Endothelial cell of umbilical vein (primary cell): ENCODE data around the gene RBMX2. TPM values are rescaled to one million over a fixed set of nuclear protein-coding genes. Genes with fewer than 3 reads are reported as not detected.

Experiments used
- BruUV-seq: library from RNA; stranded (reverse); fragments of 400-500 nt; replicated peaks from 2 replicates; lab custom pipeline; 2021; lab: Mats Ljungman, UMichigan
- CTCF ChIA-PET: fragments of 300-600, 350-600 bp; sonication (Branson Sonifier 250); formaldehyde crosslinking; loops from one replicate; lab custom pipeline; 2021; ENCODE audit warnings: antibody characterized with exemption, inconsistent platforms; lab: Charles Lee
- POLR2A ChIA-PET: fragments of 300-600, 350-600 bp; sonication (Branson Sonifier 250); formaldehyde crosslinking; loops from one replicate; lab custom pipeline; 2021; ENCODE audit warnings: antibody characterized with exemption, inconsistent platforms; lab: Charles Lee
- DNase-seq: peaks from one replicate; pipeline ENCODE4 v3.0.0-alpha.2; 2011; ENCODE audit warnings: low read depth, low spot score
- FAIRE-seq: peaks from 2 replicates; lab custom pipeline; 2011; peaks lifted over from hg19 to GRCh38; lab: Jason Lieb, UNC
- H2AFZ ChIP-seq: 2 replicates; pipeline ENCODE4 v1.6.0; 2012; ENCODE audit warnings: low read depth, low read length, control low read depth, inconsistent platforms
- H3K27ac ChIP-seq: 2 replicates; pipeline ENCODE4 v1.5.1; 2011; ENCODE audit warnings: low read depth, mild to moderate bottlenecking, control low read depth, low read length, moderate library complexity; ENCODE audit not compliant: insufficient read depth
- H3K27me3 ChIP-seq, 2 experiments: 2 replicates each; pipeline versions ENCODE4 v1.6.0 to v1.6.1; 2011; ENCODE audit warnings: low read length in 2 of 2, mixed read lengths in 1 of 2; ENCODE audit not compliant: control insufficient read depth in 2 of 2, insufficient read depth in 2 of 2
- H3K36me3 ChIP-seq, 2 experiments: 2 replicates in 1 of 2; 3 replicates in 1 of 2; pipeline ENCODE4 v1.5.1; 2011; ENCODE audit warnings: low read length in 2 of 2, mild to moderate bottlenecking in 1 of 2, moderate library complexity in 1 of 2; ENCODE audit not compliant: control insufficient read depth in 2 of 2, insufficient read depth in 2 of 2; ENCODE audit errors: extremely low read depth in 1 of 2
- H3K4me1 ChIP-seq: 3 replicates; pipeline ENCODE4 v1.5.1; 2011; ENCODE audit warnings: mild to moderate bottlenecking, low read length; ENCODE audit not compliant: control insufficient read depth, insufficient read depth; ENCODE audit errors: extremely low read depth
- H3K4me2 ChIP-seq: 2 replicates; pipeline ENCODE4 v1.6.1; 2011; ENCODE audit warnings: low read length, control low read depth, mixed read lengths; ENCODE audit not compliant: insufficient read depth
- H3K4me3 ChIP-seq, 3 experiments: fragments of 200-600 bp in 1 of 3; sonication (generic), shearing (Covaris generic) in 1 of 3; replicated peaks in 1 of 3; 2 replicates each; pipeline ENCODE4 v1.5.1; 2011 to 2016; ENCODE audit warnings: control low read depth in 3 of 3, low read length in 3 of 3, mild to moderate bottlenecking in 2 of 3, inconsistent platforms in 1 of 3, low read depth in 1 of 3, moderate library complexity in 1 of 3; ENCODE audit not compliant: insufficient read depth in 1 of 3
- H3K79me2 ChIP-seq: 2 replicates; pipeline ENCODE4 v1.6.0; 2012; ENCODE audit warnings: low read length, inconsistent platforms; ENCODE audit not compliant: control insufficient read depth, insufficient read depth
- H3K9ac ChIP-seq: replicated peaks from 2 replicates; pipeline ENCODE3; 2011; ENCODE audit warnings: low read length, control low read depth; ENCODE audit not compliant: insufficient read depth; ENCODE audit errors: extremely low read depth
- H3K9me1 ChIP-seq: replicated peaks from 3 replicates; pipeline ENCODE4 v1.6.0; 2011; ENCODE audit warnings: mild to moderate bottlenecking, low read length; ENCODE audit not compliant: control insufficient read depth, insufficient read depth; ENCODE audit errors: extremely low read depth
- H3K9me3 ChIP-seq: replicated peaks from 2 replicates; pipeline ENCODE4 v1.5.1; 2012; ENCODE audit warnings: low read length, inconsistent platforms; ENCODE audit not compliant: control insufficient read depth, insufficient read depth
- H4K20me1 ChIP-seq: replicated peaks from 2 replicates; pipeline ENCODE3; 2011; ENCODE audit warnings: mild to moderate bottlenecking, low read length; ENCODE audit not compliant: control insufficient read depth, insufficient read depth; ENCODE audit errors: extremely low read depth
- EZH2 ChIP-seq: IDR thresholded peaks from 2 replicates; pipeline ENCODE4 v1.6.1; 2012; ENCODE audit warnings: borderline replicate concordance, low read depth, mild to moderate bottlenecking, moderate library complexity, low read length, inconsistent platforms; ENCODE audit not compliant: severe bottlenecking
- GATA2 ChIP-seq: IDR thresholded peaks from 2 replicates; pipeline ENCODE4 v1.7.0; 2011; ENCODE audit warnings: low read depth, mild to moderate bottlenecking, moderate library complexity, mixed read lengths, low read length; ENCODE audit not compliant: insufficient read length, insufficient read depth
- JUN ChIP-seq: IDR thresholded peaks from 2 replicates; pipeline ENCODE4 v1.6.1; 2011; ENCODE audit warnings: borderline replicate concordance, low read depth; ENCODE audit not compliant: insufficient read length, insufficient read depth
- MYC ChIP-seq: IDR thresholded peaks from one replicate; pipeline ENCODE4 v1.6.1; 2011; ENCODE audit warnings: mild to moderate bottlenecking, low read depth, low read length
- POLR2A ChIP-seq: IDR thresholded peaks from 2 replicates; pipeline ENCODE4 v1.6.1; 2012; ENCODE audit warnings: low read depth, mild to moderate bottlenecking, control low read depth, low read length
- POLR2AphosphoS5 ChIP-seq: IDR thresholded peaks from 2 replicates; pipeline ENCODE4 v1.6.1; 2012; ENCODE audit warnings: low read depth, mild to moderate bottlenecking, control low read depth, low read length, moderate library complexity; ENCODE audit not compliant: insufficient read depth
- dilution Hi-C: fragments of 300-500 bp; cut with MboI; formaldehyde crosslinking; loops from one replicate; pipeline ENCODE4 v1.15.0; 2019; ENCODE audit warnings: low sequenced_read_pairs; ENCODE audit not compliant: extremely low pct_ligation_motif_present
- intact Hi-C: fragments of 100-400 bp; cut with micrococcal nuclease; formaldehyde crosslinking; loops from one replicate; pipeline ENCODE4 v1.10.0; 2022
- polyA plus RNA-seq, 4 experiments: library from polyadenylated mRNA; depleted of rRNA in 3 of 4; stranded (reverse) in 3 of 4; unstranded in 1 of 4; fragments of >200 nt; gene quantifications; 2 replicates each; pipeline versions ENCODE4 v1.2.1 to v1.2.3, GENCODE V29; 2011 to 2012; ENCODE audit warnings: missing spikeins in 1 of 4
- total RNA-seq: library from RNA; stranded (reverse); gene quantifications from 2 replicates; pipeline ENCODE4 v1.2.3, GENCODE V29; 2021
- TF ChIP-seq, protein P1 (sequence below), 2 donors: IDR thresholded peaks; 1 replicate in 1 of 2; 2 replicates in 1 of 2; pipeline ENCODE4 v1.5.1; 2011; ENCODE audit warnings: low read length in 2 of 2, mild to moderate bottlenecking in 2 of 2, moderate library complexity in 2 of 2, control low read depth in 1 of 2, inconsistent platforms in 1 of 2, low read depth in 1 of 2; ENCODE audit not compliant: insufficient read depth in 1 of 2; ENCODE audit errors: extremely low read depth in 1 of 2

The RBMX2 gene
- total and polyA plus RNA-seq, 2 donors (not counting 3 experiments of a cell fraction or from before 2014, with no cell fraction given): 10.6 to 21.1 TPM

DNA sequence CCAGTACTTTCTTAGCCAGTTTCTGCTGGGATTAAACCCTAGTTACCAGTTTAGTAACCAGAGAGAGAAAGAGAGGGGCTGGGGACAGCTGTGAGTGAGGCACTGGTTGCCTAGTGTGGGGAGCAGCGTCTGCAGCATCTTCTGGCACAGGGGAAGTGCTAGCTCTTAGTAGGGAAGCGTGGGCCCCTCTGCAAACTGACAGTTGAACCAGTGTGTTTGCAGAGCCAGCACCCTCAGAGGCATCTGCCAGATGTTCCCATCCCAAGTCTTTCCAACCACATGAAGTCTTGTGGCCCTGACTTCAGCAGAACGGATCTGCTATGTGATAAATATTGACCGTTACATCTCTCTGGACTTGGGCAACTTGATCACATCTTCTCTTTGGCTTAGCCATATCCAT, 15.0 kb downstream of the RBMX2 start:
- Histone ChIP-seq H3K9me3 (no peaks in the 10 kb centered on the region), H3K9ac (no peak overlapping the region), H3K27ac (no peak overlapping the region), H3K27me3 (no peaks in the 10 kb centered on the region), H3K79me2 (no peaks in the 10 kb centered on the region), H4K20me1 (no peaks in the 10 kb centered on the region), H3K36me3 (no peaks in the 10 kb centered on the region), H3K4me2 (no peak overlapping the region), H3K4me3 (no peak overlapping the region), H2AFZ (no peak overlapping the region), H3K4me1 (no peaks in the 10 kb centered on the region), H3K9me1 (no peaks in the 10 kb centered on the region)
- no TSS peak for BruUV-seq
- TF ChIP-seq POLR2AphosphoS5: no peak
- no peak for TF ChIP-seq JUN
- no peak for TF ChIP-seq MYC
- no peak for TF ChIP-seq POLR2A
- ChIA-PET POLR2A (no interaction called here), CTCF (no interaction called here)
- no peak for DNase-seq
- intact Hi-C loops (no loop called here), dilution Hi-C loops (no loop called here)
- FAIRE-seq: no peak

DNA sequence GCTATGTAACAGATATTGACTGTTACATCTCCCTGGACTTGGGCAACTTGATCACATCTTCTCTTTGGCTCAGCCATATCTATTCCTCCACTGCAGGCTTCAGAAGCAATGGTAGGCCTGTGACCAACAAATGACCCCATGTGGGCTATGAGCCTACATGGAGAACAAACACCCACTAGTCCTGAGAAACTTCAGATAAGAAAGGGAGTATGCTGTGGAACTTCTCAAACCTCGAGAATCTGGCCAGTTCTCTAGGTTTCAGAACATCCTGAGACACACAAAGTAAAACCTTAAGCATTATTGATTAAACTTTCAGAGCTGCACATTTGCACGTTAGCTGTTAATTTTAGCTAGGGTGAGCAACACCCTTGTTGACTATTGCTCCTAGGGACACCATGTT, 16.3 kb downstream of the RBMX2 start:
- H3K9me3 ChIP-seq: no peaks in the 10 kb centered on the region
- intact Hi-C loops: no loop called here
- H3K27me3 ChIP-seq: no peaks in the 10 kb centered on the region
- no peak overlapping the region for H3K27ac ChIP-seq
- H3K4me1 ChIP-seq: no peaks in the 10 kb centered on the region
- no TSS peak for BruUV-seq
- no peaks in the 10 kb centered on the region for H3K9me1 ChIP-seq
- no peak overlapping the region for H2AFZ ChIP-seq
- ChIA-PET CTCF (no interaction called here), POLR2A (no interaction called here)
- TF ChIP-seq JUN: no peak
- no peak for TF ChIP-seq MYC
- TF ChIP-seq EZH2: no peak
- TF ChIP-seq, protein P1, sequence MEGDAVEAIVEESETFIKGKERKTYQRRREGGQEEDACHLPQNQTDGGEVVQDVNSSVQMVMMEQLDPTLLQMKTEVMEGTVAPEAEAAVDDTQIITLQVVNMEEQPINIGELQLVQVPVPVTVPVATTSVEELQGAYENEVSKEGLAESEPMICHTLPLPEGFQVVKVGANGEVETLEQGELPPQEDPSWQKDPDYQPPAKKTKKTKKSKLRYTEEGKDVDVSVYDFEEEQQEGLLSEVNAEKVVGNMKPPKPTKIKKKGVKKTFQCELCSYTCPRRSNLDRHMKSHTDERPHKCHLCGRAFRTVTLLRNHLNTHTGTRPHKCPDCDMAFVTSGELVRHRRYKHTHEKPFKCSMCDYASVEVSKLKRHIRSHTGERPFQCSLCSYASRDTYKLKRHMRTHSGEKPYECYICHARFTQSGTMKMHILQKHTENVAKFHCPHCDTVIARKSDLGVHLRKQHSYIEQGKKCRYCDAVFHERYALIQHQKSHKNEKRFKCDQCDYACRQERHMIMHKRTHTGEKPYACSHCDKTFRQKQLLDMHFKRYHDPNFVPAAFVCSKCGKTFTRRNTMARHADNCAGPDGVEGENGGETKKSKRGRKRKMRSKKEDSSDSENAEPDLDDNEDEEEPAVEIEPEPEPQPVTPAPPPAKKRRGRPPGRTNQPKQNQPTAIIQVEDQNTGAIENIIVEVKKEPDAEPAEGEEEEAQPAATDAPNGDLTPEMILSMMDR (IDR thresholded peaks at IDR 0.05; ENCODE audit: extremely low read depth in 1 of 2, insufficient read depth in 1 of 2, low read depth in 1 of 2, low read length in 2 of 2): no peak
- no peak for TF ChIP-seq GATA2
- TF ChIP-seq POLR2A: no peak
- no peak for TF ChIP-seq POLR2AphosphoS5
- FAIRE-seq (no peak), DNase-seq (no peak)
- H3K79me2 ChIP-seq: no peaks in the 10 kb centered on the region
- dilution Hi-C loops: no loop called here
- H4K20me1 ChIP-seq: no peaks in the 10 kb centered on the region
- H3K36me3 ChIP-seq: no peaks in the 10 kb centered on the region
- H3K4me2 ChIP-seq: no peak overlapping the region
- H3K9ac ChIP-seq: no peak overlapping the region
- no peak overlapping the region for H3K4me3 ChIP-seq
